Peyer's patch (tissue), 4 donors: ENCODE data around the gene LHCGR.

Source experiments
- CTCF ChIP-seq, 6 experiments: fragments of 450-650 bp in 4 of 6; fragments of 200-600 bp in 2 of 6; sonication (generic) in 1 of 6; IDR thresholded peaks; one replicate each; pipeline ENCODE4 v1.5.1; 2017 to 2019; ENCODE audit warnings: antibody characterized with exemption in 6 of 6, mild to moderate bottlenecking in 3 of 6, moderate library complexity in 1 of 6
- POLR2A ChIP-seq, 2 donors: fragments of 450-650 bp; IDR thresholded peaks; one replicate each; pipeline ENCODE4 v1.5.1; 2017; ENCODE audit warnings: antibody characterized with exemption in 2 of 2, mild to moderate bottlenecking in 2 of 2, moderate library complexity in 2 of 2

GRCh38 chr2:48713647-48714046 is 41.9 kb downstream of the LHCGR start:
- TF ChIP-seq CTCF (IDR thresholded peaks at IDR 0.05) (no peak), POLR2A (IDR thresholded peaks at IDR 0.05) (no peak)
